HUES48 (cell line): ENCODE results near the gene CDC26.
"Not testable (repeated sequence)": the region's sequence is repeated elsewhere in the genome, so short reads cannot be mapped to it uniquely, and the experiment has no call there.

Source experiments
- H3K27ac ChIP-seq: one replicate; pipeline ENCODE4 v1.7.0; 2013; ENCODE audit warnings: low read depth, low read length, inconsistent platforms
- H3K27me3 ChIP-seq: 2 replicates; pipeline ENCODE4 v1.6.1; 2013; ENCODE audit warnings: mild to moderate bottlenecking, low read length; ENCODE audit not compliant: control insufficient read depth, insufficient read depth
- H3K36me3 ChIP-seq: 2 replicates; pipeline ENCODE4 v1.6.1; 2013; ENCODE audit warnings: low read length; ENCODE audit not compliant: control insufficient read depth, insufficient read depth
- H3K4me1 ChIP-seq: 2 replicates; pipeline ENCODE4 v1.6.1; 2013; ENCODE audit warnings: mild to moderate bottlenecking, low read length; ENCODE audit not compliant: control insufficient read depth, insufficient read depth
- H3K4me3 ChIP-seq: 2 replicates; pipeline ENCODE4 v1.5.1; 2013; ENCODE audit warnings: mild to moderate bottlenecking, low read depth, low read length
- H3K9ac ChIP-seq: 2 replicates; pipeline ENCODE4 v1.6.1; 2013; ENCODE audit warnings: mild to moderate bottlenecking, low read depth, low read length, moderate library complexity
- H3K9me3 ChIP-seq: 2 replicates; pipeline ENCODE4 v1.6.1; 2013; ENCODE audit warnings: low read length; ENCODE audit not compliant: control insufficient read depth, insufficient read depth

Gene CDC26

DNA sequence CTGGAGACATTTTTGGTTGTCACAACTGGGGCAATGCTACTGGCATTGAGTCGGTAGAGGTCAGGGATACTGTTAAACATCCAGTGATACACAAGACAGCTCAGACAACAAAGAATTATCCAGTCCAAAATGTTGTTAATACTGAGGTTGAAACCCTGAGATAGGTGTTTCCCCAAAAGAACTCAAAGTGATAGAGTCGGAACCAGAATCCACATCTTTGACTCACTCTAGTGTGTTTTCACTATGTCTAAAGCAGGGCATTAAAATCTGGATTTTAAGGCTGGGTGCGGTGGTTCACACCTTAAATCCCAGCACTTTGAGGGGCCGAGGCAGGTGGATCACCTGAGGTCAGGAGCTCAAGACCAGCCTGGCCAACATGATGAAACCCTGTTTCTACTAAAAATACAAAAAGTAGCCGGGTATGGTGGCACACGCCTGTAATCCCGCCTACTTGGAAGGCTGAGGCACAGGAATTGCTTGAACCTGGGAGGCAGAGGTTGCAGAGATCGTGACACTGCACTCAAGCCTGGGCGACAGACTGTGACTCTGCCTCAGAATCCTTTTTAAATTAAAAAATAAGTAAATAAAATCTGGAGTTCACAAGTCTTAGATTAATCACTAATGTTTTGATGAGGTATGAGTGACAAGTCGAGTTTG lies 37.0 kb downstream of the CDC26 start:
- H3K4me1 ChIP-seq, result no peaks in the 10 kb centered on the region
- H3K36me3 ChIP-seq, result no peaks in the 10 kb centered on the region
- H3K27ac ChIP-seq, result no peak overlapping the region
- H3K9me3 ChIP-seq, result no peaks in the 10 kb centered on the region
- no peak overlapping the region for H3K4me3 ChIP-seq
- no peak overlapping the region for H3K9ac ChIP-seq
- H3K27me3 ChIP-seq, result no peaks in the 10 kb centered on the region

DNA sequence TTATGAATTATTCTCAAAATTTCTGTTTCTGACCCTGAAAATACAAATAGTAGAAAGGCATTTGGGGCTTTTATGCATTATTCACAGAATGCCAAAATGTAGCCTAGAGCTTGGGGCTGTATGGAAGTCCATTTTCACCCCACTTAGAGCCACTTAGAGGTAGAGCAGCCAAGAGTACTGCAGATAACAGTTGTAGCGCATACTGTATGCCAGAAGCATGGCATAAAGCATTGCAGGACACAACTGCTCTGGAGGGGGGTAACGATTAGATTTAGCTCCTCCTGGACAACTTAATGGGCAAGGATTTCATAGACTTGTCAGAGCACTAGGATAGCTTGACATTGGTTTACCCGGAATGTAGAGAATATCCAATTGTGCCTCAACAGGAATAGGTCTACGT lies 38.3 kb downstream of the CDC26 start:
- Histone ChIP-seq H3K4me1 (no peaks in the 10 kb centered on the region), H3K9ac (no peak overlapping the region)

DNA sequence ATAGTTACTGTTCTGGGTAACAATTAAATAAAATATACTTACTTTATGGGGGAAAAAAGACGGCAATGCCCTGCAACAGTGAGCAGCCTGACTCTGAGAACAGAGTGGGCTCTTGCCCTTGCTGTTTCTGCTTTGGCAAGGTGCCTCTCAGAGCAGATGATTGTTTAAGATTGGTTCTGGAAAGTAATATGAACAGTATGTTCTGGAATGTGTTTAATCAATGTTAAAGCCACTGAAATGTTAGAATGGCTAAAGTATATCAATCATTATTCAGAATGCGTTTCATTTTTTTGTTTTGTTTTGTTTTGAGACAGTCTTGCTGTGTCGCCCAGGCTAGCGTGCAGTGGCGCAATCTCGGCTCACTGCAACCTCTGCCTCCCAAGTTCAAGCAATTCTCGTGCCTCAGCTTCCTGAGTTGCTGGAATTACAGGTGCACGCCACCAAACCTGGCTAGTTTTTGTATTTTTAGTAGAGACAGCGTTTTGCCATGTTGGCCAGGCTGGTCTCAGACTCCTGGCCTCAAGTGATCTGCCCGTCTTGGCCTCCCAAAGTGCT lies 39.6 kb downstream of the CDC26 start:
- H3K27me3 ChIP-seq, H3K36me3 ChIP-seq, H3K9ac ChIP-seq, H3K4me3 ChIP-seq, H3K4me1 ChIP-seq, H3K9me3 ChIP-seq, H3K27ac ChIP-seq: not testable (repeated sequence)

More for the DNA sequence above, 38.3 kb downstream of the CDC26 start:
- Histone ChIP-seq H3K36me3 (no peaks in the 10 kb centered on the region), H3K27ac (no peak overlapping the region), H3K4me3 (no peak overlapping the region), H3K9me3 (no peaks in the 10 kb centered on the region), H3K27me3 (no peaks in the 10 kb centered on the region)

DNA sequence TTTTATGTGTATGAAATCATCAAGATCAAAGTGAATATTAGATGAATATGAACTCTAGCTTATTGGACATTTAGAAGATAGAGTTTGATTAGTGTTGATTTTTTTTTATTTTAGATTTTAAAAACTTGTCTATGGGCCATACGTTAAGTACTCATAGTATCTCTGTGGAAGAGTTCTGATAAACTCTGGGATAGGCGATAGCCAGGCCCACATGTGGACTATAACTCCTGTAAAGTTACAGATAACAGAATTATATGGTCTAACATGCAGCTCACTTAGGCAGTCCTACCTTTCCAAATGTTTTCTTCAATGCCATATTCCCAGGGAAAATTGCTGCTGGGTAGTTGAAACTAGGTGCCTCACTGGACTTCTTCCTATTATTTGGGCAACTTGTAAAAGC lies 43.7 kb downstream of the CDC26 start:
- no peaks in the 10 kb centered on the region for H3K9me3 ChIP-seq
- H3K9ac ChIP-seq, result no peak overlapping the region
- H3K36me3 ChIP-seq, result 0 out of 2 replicates have a peak, but pooled peaks cover 7% of the 10 kb centered on the region
- H3K27me3 ChIP-seq, result no peaks in the 10 kb centered on the region
- no peaks in the 10 kb centered on the region for H3K4me1 ChIP-seq
- no peak overlapping the region for H3K4me3 ChIP-seq
- H3K27ac ChIP-seq, result no peak overlapping the region

DNA sequence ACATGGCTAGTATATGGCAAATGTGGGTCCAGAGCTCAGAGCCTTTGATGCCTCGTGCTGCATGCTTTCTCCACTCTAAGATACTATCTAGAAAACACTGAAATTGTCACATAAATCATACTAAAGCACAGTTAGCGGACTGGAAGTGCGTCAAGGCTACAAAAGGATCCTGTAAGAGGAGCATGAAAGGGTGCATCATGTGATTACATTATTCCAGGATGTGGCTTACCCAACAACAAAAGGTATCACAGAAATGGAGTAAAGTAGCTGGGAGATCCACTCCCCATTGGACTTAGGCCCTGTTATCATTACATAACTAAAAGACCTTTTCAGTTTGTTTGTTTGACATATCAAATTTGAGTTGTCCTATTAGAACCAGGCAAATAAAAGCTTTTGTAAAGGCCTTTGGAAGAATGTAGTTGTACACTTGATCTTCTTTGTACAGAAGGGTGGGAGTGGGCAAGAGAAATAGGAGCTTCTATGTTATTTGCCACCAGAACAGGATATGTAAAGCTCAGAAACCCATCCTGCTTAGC lies 47.2 kb downstream of the CDC26 start:
- no peaks in the 10 kb centered on the region for H3K4me1 ChIP-seq

DNA sequence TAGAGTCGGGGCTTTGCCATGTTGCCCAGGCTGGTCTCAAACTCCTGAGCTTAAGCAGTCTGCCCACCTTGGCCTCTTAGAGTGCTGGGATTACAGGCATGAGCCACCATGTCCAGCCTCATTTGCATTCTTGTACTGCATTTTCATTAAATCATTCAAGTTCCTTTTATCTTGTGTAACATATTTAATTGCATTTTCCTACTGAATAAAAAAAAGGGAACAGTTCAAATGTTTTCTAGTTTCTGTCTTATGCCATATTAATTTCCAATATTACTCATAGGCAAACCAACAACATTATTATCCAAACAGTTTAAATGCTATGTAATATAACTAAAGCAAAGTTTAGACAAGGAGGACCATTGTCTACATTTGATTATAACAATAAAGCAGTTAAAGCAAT lies 47.9 kb downstream of the CDC26 start:
- Histone ChIP-seq H3K36me3 (peaks cover 12% of the 10 kb centered on the region), H3K9me3 (no peaks in the 10 kb centered on the region), H3K27ac (no peak overlapping the region), H3K4me1 (no peaks in the 10 kb centered on the region), H3K9ac (no peak overlapping the region), H3K4me3 (no peak overlapping the region), H3K27me3 (no peaks in the 10 kb centered on the region)

More for the DNA sequence above, 47.2 kb downstream of the CDC26 start:
- Histone ChIP-seq H3K27ac (no peak overlapping the region), H3K27me3 (no peaks in the 10 kb centered on the region), H3K4me3 (no peak overlapping the region), H3K36me3 (peaks cover 12% of the 10 kb centered on the region), H3K9ac (no peak overlapping the region), H3K9me3 (no peaks in the 10 kb centered on the region)

DNA sequence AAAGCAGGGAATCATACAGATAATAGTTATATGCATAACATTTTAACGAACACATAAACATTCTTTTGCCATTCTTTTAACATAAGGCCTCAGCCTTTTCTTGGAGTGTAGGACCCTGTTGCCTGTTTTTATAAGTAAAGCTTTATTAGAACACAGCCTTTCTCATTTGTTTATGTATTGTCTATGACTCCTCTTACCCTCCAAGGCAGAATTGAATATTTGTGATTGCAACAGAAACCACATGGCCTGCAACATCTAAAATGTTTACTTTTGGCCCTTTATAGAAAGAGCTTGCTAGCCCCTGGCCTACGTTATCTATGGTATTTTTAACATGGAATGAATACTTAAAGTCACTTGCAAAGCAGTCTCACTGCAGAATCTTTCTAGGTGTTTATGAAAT lies 51.4 kb downstream of the CDC26 start:
- Histone ChIP-seq H3K9ac (no peak overlapping the region), H3K27ac (no peak overlapping the region), H3K9me3 (no peaks in the 10 kb centered on the region), H3K27me3 (no peaks in the 10 kb centered on the region), H3K4me3 (no peak overlapping the region), H3K4me1 (no peaks in the 10 kb centered on the region), H3K36me3 (peaks cover 12% of the 10 kb centered on the region)

DNA sequence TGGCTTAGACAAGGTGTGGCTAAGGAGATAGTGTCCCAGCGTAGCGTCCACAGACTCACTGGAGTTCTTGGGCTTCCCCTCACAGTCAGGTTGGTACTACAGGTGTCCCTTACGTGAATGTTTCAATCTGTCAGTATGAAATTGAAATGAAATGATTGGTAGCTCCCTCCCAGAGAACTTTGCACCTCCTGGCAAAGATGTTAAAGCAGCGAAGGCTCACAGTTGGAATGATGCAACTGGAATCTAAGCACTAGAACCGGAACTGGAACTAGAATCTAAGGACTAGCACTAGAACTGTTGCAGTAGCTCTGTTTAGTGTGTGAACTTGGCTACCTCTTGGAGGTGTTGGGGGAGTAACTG lies 52.9 kb downstream of the CDC26 start:
- Histone ChIP-seq H3K27ac (no peak overlapping the region), H3K4me1 (no peaks in the 10 kb centered on the region), H3K27me3 (no peaks in the 10 kb centered on the region), H3K9ac (peak overlapping the region; percentile 85; the same call in 1 of the 2 replicates), H3K36me3 (peaks cover 7% of the 10 kb centered on the region), H3K9me3 (no peaks in the 10 kb centered on the region), H3K4me3 (peak overlapping the region; percentile 93)

DNA sequence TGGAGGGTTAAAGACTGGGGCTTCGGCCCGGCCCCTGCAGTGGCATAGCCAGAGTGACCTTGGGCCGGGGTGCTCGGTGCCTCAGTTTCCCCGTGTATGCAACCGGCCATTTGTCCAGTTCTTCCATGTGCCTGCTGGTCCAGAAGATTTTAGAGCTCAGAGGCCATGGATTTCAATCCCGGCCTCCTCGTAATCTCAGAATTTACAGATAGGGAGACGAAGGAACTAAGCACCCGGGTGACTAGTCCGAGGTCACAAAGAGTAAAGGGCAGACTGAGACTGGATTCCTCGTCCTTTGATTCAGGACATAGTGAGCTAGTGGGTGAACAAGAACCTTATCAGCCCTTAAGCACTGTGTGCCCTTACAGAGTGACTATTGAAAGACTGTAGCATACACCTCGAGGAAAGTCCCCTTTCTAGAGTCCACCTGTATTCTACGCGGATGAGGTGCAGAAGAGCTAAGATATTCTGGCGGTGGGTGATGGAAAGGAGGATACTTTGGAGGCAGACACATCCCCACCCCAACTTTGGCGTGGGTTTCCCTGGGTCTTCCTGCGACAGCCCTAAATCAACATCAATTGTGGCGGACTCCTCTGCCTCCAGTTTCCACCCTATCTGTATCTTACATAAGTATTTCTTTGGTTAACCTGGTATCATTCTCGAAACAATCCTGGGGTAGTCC lies 53.4 kb downstream of the CDC26 start:
- no peaks in the 10 kb centered on the region for H3K4me1 ChIP-seq
- no peaks in the 10 kb centered on the region for H3K9me3 ChIP-seq
- peak overlapping the region; percentile 93 for H3K4me3 ChIP-seq
- peak overlapping the region; percentile 70 for H3K27ac ChIP-seq
- no peaks in the 10 kb centered on the region for H3K27me3 ChIP-seq
- H3K36me3 ChIP-seq, result peaks cover 6% of the 10 kb centered on the region
- H3K9ac ChIP-seq, result peak overlapping the region; percentile 85

DNA sequence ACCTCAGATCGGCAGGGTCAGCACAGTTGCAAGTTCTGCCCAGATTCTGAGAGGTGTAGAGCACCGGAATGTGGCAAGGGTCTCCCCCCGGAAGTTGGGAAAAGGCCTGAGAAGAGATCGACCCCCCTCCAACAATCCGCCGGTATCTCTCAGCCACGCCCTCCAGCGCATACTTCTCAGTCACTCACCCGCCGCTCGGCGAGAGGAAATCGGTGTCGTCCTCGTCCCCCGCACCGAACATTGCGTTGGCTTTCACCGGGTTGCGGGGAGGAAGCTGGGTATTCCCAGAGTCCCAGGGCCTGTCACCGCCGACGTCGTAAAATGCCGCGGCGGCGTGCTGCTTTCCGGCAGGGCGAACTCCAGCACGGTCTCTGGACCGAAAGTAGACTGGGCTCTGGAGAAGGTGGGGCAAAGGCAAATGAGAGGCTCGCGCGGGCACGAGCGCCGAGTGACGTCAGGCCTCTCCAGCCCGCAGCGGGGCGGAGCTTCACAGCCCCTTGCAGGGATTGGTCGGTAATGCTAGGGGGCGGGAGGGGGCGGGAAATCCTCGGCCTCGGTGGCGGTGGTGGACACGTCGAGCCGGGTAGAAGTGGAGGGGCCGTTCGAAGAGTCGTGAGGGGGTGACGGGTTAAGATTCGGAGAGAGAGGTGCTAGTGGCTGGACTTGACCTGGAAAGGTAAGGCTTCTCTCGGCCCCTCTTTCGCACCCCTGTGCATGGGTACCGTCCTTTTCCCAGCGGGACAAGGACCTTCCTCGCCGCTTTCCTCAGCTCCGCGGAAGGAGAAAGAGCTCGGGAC lies 54.2 kb downstream of the CDC26 start, which contains the start of the genes FKBP15 and SLC31A1:
Gene FKBP15 (minus strand): TSS at position 275 of the 797 bp plus-strand sequence. CDS start 34 bp downstream, at position 241.
Gene SLC31A1 (plus strand): TSS at position 542 of the 797 bp plus-strand sequence. CDS start 34,605 bp downstream, outside the sequence.
- Histone ChIP-seq H3K9ac (peak within 1 kb of the TSS; percentile 85), H3K4me3 (peak within 1 kb of the TSS; percentile 93), H3K4me1 (no peaks in the 10 kb centered on the region), H3K27me3 (no peaks in the 10 kb centered on the region), H3K27ac (peak within 1 kb of the TSS; percentile 84), H3K9me3 (no peaks in the 10 kb centered on the region), H3K36me3 (peaks cover 6% of the 10 kb centered on the region)
